ENCODE measurements around the gene KIAA2012.

DNA sequence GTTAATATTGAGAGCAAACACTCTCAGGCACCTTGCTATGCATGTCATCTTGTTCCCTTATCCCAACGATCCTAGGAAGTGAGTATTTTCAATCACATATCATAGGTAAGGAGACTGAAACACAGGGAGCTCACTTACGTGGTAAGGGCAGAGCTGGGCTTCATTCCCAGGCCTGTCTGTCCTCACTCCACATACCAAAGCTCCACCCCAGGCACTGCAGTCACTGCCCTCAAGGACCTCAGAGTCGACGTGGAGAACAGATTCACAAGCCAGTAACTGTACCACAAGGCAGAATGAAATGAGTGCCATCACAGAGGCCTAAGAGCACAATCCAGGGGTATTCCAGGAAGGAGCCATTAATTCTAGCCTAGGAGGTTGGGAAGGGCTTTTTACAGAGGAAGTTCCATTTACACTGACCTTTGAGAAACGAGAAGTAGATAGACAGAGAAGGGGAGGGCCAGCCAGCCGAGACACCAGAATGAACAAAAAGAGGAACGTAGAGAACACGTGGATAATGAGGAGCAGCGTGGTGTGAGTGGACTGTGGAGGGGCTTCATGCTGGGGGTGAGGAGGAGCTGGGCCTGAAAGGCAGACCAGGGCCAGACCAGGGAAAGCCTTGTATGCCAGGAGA is 48.6 kb downstream of the KIAA2012 start:
- no peak for TF ChIP-seq POLR2A (IDR thresholded peaks at IDR 0.05; ENCODE audit: low read length)
- TF ChIP-seq GATA1 (IDR thresholded peaks at IDR 0.05; ENCODE audit: low read depth, low read length) = no peak

Measured in erythroblast (primary cell).